Liver (tissue), 9 donors: ENCODE data around the gene CWC22. TPM values are rescaled to one million over a fixed set of nuclear protein-coding genes. Genes with fewer than 3 reads are reported as not detected.

Source experiments
- DNase-seq: peaks from one replicate; pipeline ENCODE4 v3.0.0-alpha.2; 2017; ENCODE audit warnings: low spot score
- H3K27ac ChIP-seq, 2 donors: one replicate each; pipeline ENCODE4 v1.7.0; 2013; ENCODE audit warnings: inconsistent platforms in 2 of 2, low read length in 2 of 2, control low read depth in 1 of 2, low read depth in 1 of 2, mild to moderate bottlenecking in 1 of 2
- H3K27me3 ChIP-seq, 4 donors: one replicate each; pipeline versions ENCODE4 v1.6.1 to v1.7.0; 2013; ENCODE audit warnings: low read length in 3 of 4, inconsistent platforms in 1 of 4, mild to moderate bottlenecking in 1 of 4, moderate library complexity in 1 of 4; ENCODE audit not compliant: control insufficient read depth in 4 of 4, insufficient read depth in 4 of 4
- H3K36me3 ChIP-seq, 4 donors: one replicate each; pipeline versions ENCODE4 v1.6.1 to v1.7.0; 2013; ENCODE audit warnings: low read length in 3 of 4, mild to moderate bottlenecking in 3 of 4, low read depth in 1 of 4, moderate library complexity in 1 of 4; ENCODE audit not compliant: control insufficient read depth in 4 of 4, insufficient read depth in 3 of 4
- H3K4me1 ChIP-seq, 4 donors: one replicate each; pipeline versions ENCODE4 v1.6.1 to v1.7.0; 2013; ENCODE audit warnings: low read length in 3 of 4, mild to moderate bottlenecking in 3 of 4, moderate library complexity in 1 of 4; ENCODE audit not compliant: control insufficient read depth in 4 of 4, insufficient read depth in 4 of 4
- H3K4me3 ChIP-seq, 3 donors: one replicate each; pipeline versions ENCODE4 v1.6.1 to v1.7.0; 2013; ENCODE audit warnings: low read length in 3 of 3, control low read depth in 1 of 3, low read depth in 1 of 3, mild to moderate bottlenecking in 1 of 3
- H3K9ac ChIP-seq, 2 donors: one replicate each; pipeline ENCODE4 v1.7.0; 2013; ENCODE audit warnings: low read length in 2 of 2, mild to moderate bottlenecking in 2 of 2, moderate library complexity in 2 of 2, control low read depth in 1 of 2, low read depth in 1 of 2
- H3K9me3 ChIP-seq, 4 donors: one replicate each; pipeline versions ENCODE4 v1.6.1 to v1.7.0; 2013; ENCODE audit warnings: low read length in 3 of 4; ENCODE audit not compliant: control insufficient read depth in 4 of 4
- ATF3 ChIP-seq: IDR thresholded peaks from 2 replicates; pipeline ENCODE4 v1.6.1; 2016; ENCODE audit warnings: antibody characterized with exemption
- CTCF ChIP-seq: fragments of 150-350 bp; IDR thresholded peaks from 2 replicates; pipeline ENCODE4 v1.5.1; 2017; ENCODE audit warnings: improper control_type of control experiment, low read depth, low read length; ENCODE audit not compliant: missing input control
- EGR1 ChIP-seq, 2 donors: IDR thresholded peaks; 2 replicates each; pipeline ENCODE4 v1.6.1; 2016 to 2018; ENCODE audit warnings: antibody characterized with exemption in 2 of 2, low read depth in 2 of 2
- FOXA1 ChIP-seq: IDR thresholded peaks from 2 replicates; pipeline ENCODE4 v1.6.1; 2016; ENCODE audit warnings: antibody characterized with exemption
- FOXA2 ChIP-seq: IDR thresholded peaks from 2 replicates; pipeline ENCODE4 v1.6.1; 2016; ENCODE audit warnings: antibody characterized with exemption
- GABPA ChIP-seq, 2 donors: IDR thresholded peaks in 1 of 2; conservative IDR thresholded peaks in 1 of 2; 2 replicates each; pipeline ENCODE4 v1.6.1; 2016; ENCODE audit warnings: antibody characterized with exemption in 2 of 2, mild to moderate bottlenecking in 1 of 2, moderate library complexity in 1 of 2
- HNF4A ChIP-seq, 2 donors: conservative IDR thresholded peaks; 2 replicates each; pipeline ENCODE4 v1.6.1; 2016; ENCODE audit warnings: antibody characterized with exemption in 2 of 2, mild to moderate bottlenecking in 2 of 2
- HNF4G ChIP-seq: IDR thresholded peaks from 2 replicates; pipeline ENCODE4 v1.6.1; 2016; ENCODE audit warnings: antibody characterized with exemption
- JUND ChIP-seq, 2 donors: IDR thresholded peaks; 2 replicates each; pipeline ENCODE4 v1.6.1; 2016; ENCODE audit warnings: antibody characterized with exemption in 2 of 2
- MAX ChIP-seq: IDR thresholded peaks from 2 replicates; pipeline ENCODE4 v1.6.1; 2016; ENCODE audit warnings: antibody characterized with exemption
- NR2F2 ChIP-seq: IDR thresholded peaks from 2 replicates; pipeline ENCODE4 v1.6.1; 2016; ENCODE audit warnings: antibody characterized with exemption
- RAD21 ChIP-seq, 2 donors: IDR thresholded peaks; 2 replicates each; pipeline ENCODE4 v1.6.1; 2016; ENCODE audit warnings: antibody characterized with exemption in 2 of 2, mild to moderate bottlenecking in 2 of 2
- REST ChIP-seq: IDR thresholded peaks from 2 replicates; pipeline ENCODE4 v1.6.1; 2016; ENCODE audit warnings: antibody characterized with exemption, mild to moderate bottlenecking
- RXRA ChIP-seq, 2 donors: IDR thresholded peaks; 2 replicates each; pipeline ENCODE4 v1.6.1; 2017 to 2018; ENCODE audit warnings: antibody characterized with exemption in 2 of 2, mild to moderate bottlenecking in 1 of 2
- SP1 ChIP-seq: IDR thresholded peaks from 2 replicates; pipeline ENCODE4 v1.6.1; 2018; ENCODE audit warnings: antibody characterized with exemption, mild to moderate bottlenecking
- TAF1 ChIP-seq: conservative IDR thresholded peaks from 2 replicates; pipeline ENCODE4 v1.6.1; 2016; ENCODE audit warnings: antibody characterized with exemption, mild to moderate bottlenecking
- YY1 ChIP-seq: IDR thresholded peaks from 2 replicates; pipeline ENCODE4 v1.6.1; 2016; ENCODE audit warnings: antibody characterized with exemption, mild to moderate bottlenecking
- ZBTB33 ChIP-seq: IDR thresholded peaks from 2 replicates; pipeline ENCODE4 v1.6.1; 2016; ENCODE audit warnings: antibody characterized with exemption
- WGBS: extraction: QIAGEN DNeasy Blood & Tissue Kit; methylation state at CpG from one replicate; pipeline ENCODE4 v1.1.7; 2013; 5-methylcytosine and 5-hydroxymethylcytosine counted together
- polyA plus RNA-seq, 2 donors: library from polyadenylated mRNA; stranded (reverse) in 1 of 2; unstranded in 1 of 2; fragments of 200-250 nt in 1 of 2; fragments of >200 nt in 1 of 2; fragmentation: Nextera tagmentation in 1 of 2; extraction: Ambion mirVana in 1 of 2; gene quantifications; one replicate each; pipeline versions ENCODE4 v1.2.1 to v1.2.3, GENCODE V29; 2013 to 2015
- total RNA-seq, 2 donors: library from RNA; depleted of rRNA; stranded (reverse); fragments of >200 nt; gene quantifications; one replicate each; pipeline ENCODE4 v1.2.3, GENCODE V29; 2014
- donor health status: healthy.
- donor health status: healthy.
- donor health status: healthy.
- donor health status: healthy.
- donor health status: healthy.

The CWC22 gene
- total and polyA plus RNA-seq, 4 donors = 4.4 to 12.0 (median 7.7) TPM

- no peak overlapping the region for H3K9ac ChIP-seq
- no peak overlapping the region for H3K27ac ChIP-seq
- H3K9me3 ChIP-seq = no peaks in the 10 kb centered on the region
- no peak overlapping the region for H3K4me3 ChIP-seq
- H3K27me3 ChIP-seq = no peaks in the 10 kb centered on the region
- DNase-seq = no peak
- TF ChIP-seq RXRA (IDR thresholded peaks at IDR 0.05) (no peak), SP1 (no peak), HNF4G (no peak)
- H3K36me3 ChIP-seq = peaks cover 0 to 38% (median 24%) of the 10 kb centered on the region in 4 donors
- 94% methylated on average over 2 of the region's 2 CpGs for WGBS
- peaks cover 0 to 5% (median 2%) of the 10 kb centered on the region in 4 donors for H3K4me1 ChIP-seq
Measured at GRCh38 chr2:179952658-179953057, 54.4 kb downstream of the CWC22 start.

- DNase-seq = no peak
- Histone ChIP-seq H3K27me3 (no peaks in the 10 kb centered on the region), H3K27ac (no peak overlapping the region), H3K4me1 (peaks cover 0 to 5% (median 2%) of the 10 kb centered on the region in 4 donors), H3K4me3 (no peak overlapping the region), H3K36me3 (peaks cover 0 to 38% (median 24%) of the 10 kb centered on the region in 4 donors), H3K9ac (no peak overlapping the region), H3K9me3 (no peaks in the 10 kb centered on the region)
- TF ChIP-seq ZBTB33 (no peak), HNF4G (no peak), TAF1 (no peak), GABPA (IDR thresholded peaks at IDR 0.05 in 1 of 2, conservative IDR thresholded peaks at IDR 0.05 in 1 of 2) (no peak)
- 97% methylated on average over 1 of the region's 1 CpG for WGBS
Measured at GRCh38 chr2:179951680-179952079, 55.4 kb downstream of the CWC22 start.

GRCh38 chr2:179950391-179950790 is 56.7 kb downstream of the CWC22 start:
- Histone ChIP-seq H3K9ac (no peak overlapping the region), H3K36me3 (peaks cover 0 to 39% (median 25%) of the 10 kb centered on the region in 4 donors), H3K9me3 (no peaks in the 10 kb centered on the region), H3K27me3 (no peaks in the 10 kb centered on the region), H3K4me3 (no peak overlapping the region), H3K27ac (no peak overlapping the region), H3K4me1 (peaks cover 0 to 5% (median 2%) of the 10 kb centered on the region in 4 donors)
- 94% methylated on average over 5 of the region's 5 CpGs for WGBS
- TF ChIP-seq ZBTB33 = no peak
- TF ChIP-seq REST = no peak
- TF ChIP-seq SP1 = no peak
- TF ChIP-seq GABPA (IDR thresholded peaks at IDR 0.05 in 1 of 2, conservative IDR thresholded peaks at IDR 0.05 in 1 of 2) = no peak
- TF ChIP-seq MAX = no peak
- no peak for TF ChIP-seq YY1
- TF ChIP-seq HNF4A (conservative IDR thresholded peaks at IDR 0.05) = no peak
- TF ChIP-seq EGR1 (IDR thresholded peaks at IDR 0.05; ENCODE audit: low read depth in 2 of 2) = no peak
- no peak for TF ChIP-seq FOXA2
- TF ChIP-seq FOXA1 = no peak
- no peak for TF ChIP-seq NR2F2
- TF ChIP-seq CTCF = no peak
- no peak for TF ChIP-seq HNF4G
- no peak for TF ChIP-seq ATF3
- TF ChIP-seq RAD21 (IDR thresholded peaks at IDR 0.05) = no peak
- no peak for TF ChIP-seq RXRA (IDR thresholded peaks at IDR 0.05)
- TF ChIP-seq JUND (IDR thresholded peaks at IDR 0.05) = no peak
- no peak for TF ChIP-seq TAF1
- no peak for DNase-seq
